Ammon's horn (tissue), 1 donor: ENCODE data around the gene MEG3.

Experiments
- DNase-seq: peaks from one replicate; pipeline ENCODE4 v3.0.0-alpha.2; 2016; ENCODE audit warnings: low spot score

The MEG3 gene

GRCh38 chr14:100846309-100846859 is 20.5 kb downstream of the MEG3 start:
- DNase-seq, result no peak

DNA sequence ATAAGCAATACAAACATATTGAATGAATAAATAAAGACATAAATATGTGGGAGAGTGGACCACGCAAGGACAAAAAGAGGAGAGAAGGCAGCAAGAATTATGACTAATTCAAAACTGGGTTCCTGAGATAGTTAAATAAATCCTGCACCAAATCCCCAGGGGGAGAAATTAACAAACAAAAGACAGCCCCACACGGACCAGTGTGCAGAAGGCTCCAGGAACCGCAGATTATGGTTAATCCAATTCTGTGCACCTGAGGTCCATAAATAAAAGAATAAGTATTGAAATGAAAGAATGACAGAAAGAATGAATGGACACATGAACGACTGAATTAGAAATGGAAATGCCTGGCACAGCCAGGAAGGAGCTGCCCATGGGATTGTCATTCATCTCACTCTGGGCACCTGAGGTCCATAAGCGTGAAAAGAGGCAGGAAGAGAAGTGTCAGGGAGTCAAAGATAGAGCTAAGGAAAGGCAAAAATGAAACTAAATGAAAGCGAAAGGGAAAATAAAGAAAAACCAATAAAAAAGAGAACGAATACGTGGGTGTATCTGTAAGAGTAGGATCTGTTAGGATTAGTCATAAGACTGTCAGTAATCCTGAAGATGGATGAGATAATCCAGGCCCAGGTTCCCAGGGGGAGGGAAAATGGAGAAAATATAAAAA is 23.3 kb downstream of the MEG3 start:
- no peak for DNase-seq

DNA sequence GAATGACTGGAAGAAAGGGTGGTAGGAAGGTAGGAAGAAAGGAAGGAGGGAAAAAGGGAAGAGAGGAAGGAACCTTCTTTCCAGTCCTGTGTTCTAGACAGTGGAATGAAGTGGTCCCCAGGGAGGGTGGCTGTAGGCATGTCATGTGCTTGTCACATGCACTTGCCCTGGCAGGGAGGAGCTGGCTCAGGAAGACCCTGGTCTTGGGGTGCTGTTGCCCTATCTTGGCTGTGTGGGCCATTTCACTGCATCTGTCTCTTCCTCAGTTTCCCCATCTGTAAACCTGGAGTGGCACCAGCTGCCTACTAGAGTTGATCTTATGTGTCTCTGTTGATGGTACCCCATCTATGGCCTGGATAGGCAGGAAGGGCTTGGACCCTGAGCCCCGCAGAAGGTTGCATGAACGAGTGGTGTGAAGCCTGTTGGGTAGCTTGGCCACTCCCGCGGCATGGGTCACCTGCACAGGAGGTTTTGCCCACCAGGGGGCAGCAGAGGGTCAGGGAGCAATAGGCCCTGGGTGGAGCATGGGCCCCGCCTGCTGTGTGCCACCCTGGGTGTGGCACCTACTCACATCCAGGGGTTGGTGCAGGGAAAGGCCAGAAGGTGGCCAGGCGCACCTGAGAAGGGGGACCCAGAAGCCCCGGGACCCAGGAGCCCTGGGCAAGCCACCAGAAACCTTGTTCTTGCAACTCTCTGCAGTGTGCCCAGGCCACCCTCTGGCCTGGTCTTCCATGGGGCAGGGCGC is 25.1 kb downstream of the MEG3 start:
- peak; percentile 35 for DNase-seq

- no peak for DNase-seq
These were observed 25.6 kb downstream of the MEG3 start for GRCh38 chr14:100851586-100851916.

- DNase-seq, result peak; percentile 23
These were observed 26.2 kb downstream of the MEG3 start for GRCh38 chr14:100851946-100852620.

GRCh38 chr14:100854435-100854834 is 28.5 kb downstream of the MEG3 start:
- DNase-seq, result no peak

- no peak for DNase-seq
These were observed 29.5 kb downstream of the MEG3 start for GRCh38 chr14:100855256-100855930.

- no peak for DNase-seq
These were observed 30.4 kb downstream of the MEG3 start for GRCh38 chr14:100856056-100856950.

- no peak for DNase-seq
These were observed 31.5 kb downstream of the MEG3 start for GRCh38 chr14:100857233-100857922.

- DNase-seq, result no peak
These were observed 32.3 kb downstream of the MEG3 start for GRCh38 chr14:100857923-100858837.

DNA sequence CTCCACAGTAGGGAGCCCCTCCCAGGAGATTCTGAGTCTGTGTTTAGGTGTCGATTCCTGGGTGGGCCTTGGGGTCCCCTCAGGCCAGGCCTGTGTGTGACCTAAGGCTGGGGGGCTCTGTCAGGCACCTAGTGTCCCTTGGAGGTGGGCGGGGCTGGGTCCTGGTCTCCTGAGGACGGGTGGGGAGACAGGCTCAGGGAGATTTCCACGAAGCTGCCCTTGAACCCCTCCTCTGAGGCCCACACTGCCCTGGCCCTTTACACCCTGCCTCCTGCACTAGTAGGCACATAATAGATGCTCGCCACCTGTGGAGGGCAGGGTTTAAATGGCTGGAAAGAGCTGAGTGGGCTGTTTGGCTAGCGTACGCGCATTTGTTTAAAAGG is 32.9 kb downstream of the MEG3 start:
- DNase-seq, result no peak

- no peak for DNase-seq
These were observed 33.9 kb downstream of the MEG3 start for GRCh38 chr14:100859781-100860180.

DNA sequence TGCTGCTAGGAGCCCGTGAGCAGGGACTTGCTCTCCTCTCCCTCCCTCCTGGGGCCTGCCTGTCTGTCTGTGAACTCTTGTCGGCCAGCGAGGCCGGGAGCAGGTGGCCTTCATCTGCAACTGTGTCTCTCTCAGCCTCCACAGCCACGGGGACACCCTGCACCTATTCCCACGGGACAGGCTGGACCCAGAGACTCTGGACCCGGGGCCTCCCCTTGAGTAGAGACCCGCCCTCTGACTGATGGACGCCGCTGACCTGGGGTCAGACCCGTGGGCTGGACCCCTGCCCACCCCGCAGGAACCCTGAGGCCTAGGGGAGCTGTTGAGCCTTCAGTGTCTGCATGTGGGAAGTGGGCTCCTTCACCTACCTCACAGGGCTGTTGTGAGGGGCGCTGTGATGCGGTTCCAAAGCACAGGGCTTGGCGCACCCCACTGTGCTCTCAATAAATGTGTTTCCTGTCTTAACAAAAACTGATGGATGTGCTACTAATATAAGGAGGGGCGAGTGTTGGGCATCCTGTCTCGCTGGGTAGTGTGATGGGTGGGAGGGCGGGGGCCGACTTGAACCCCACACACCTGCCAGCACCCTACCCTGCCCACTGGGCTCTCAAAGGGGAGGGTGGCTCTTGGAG is 34.8 kb downstream of the MEG3 start:
- DNase-seq, result no peak

GRCh38 chr14:100861188-100861936 is 35.4 kb downstream of the MEG3 start:
- DNase-seq, result no peak

- DNase-seq, result no peak
These were observed 36.0 kb downstream of the MEG3 start for GRCh38 chr14:100861937-100862247.

DNA sequence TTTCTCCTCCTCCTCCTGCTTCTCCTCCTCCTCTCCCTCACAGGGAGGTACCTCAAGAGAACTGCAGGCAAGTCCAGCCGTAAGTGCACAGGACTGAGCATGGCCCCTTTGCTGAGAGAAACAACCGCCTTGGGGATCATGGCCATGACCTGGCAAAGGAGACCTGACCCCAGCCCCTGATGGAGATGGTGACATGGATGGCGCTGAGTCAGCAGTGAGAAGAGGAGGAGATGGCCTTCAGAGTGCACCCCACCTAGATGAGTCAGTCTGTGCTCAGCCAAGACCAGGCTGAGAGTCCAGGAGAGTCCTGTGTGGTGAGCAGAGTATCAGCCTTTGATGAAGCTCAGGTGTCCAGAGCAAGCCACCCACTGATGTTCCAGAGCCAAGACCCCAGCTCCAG is 36.4 kb downstream of the MEG3 start:
- DNase-seq, result no peak

DNA sequence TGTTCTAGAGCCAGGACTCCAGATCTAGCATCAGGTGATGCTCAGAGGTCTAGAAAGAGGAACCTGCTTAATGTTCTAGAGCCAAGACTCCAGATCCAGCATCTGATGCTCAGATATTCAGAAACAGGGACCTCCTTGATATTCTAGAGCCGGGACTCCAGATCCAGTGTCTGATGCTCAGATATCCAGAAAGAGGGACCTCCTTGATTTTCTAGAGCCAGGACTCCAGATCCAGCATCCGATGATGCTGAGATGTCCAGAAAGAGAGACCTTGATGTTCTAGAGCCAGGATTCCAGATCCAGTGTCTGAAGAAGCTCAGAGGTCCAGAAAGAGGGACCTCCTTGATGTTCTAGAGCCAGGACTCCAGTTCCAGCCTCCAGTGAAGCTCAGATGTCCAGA is 36.9 kb downstream of the MEG3 start:
- no peak for DNase-seq

DNA sequence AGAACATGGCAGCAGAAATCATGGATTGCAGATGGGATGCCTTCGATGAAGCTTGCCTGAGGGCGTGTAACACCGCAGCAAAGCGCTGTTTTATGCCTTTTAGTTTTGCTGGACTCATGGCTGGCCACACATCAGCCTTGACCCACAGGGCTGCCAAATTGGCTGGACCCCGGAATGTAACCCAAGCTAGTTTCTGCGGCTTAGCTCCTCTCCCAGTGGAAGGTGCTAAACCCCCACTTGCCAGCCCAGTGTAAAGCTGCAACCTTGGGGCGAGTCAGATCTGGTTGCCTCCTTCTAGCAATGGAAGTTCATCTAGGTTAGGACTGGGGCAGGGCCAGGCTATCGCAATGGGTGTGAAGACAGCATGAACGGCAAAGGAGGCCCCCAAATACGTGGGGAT is 38.3 kb downstream of the MEG3 start:
- no peak for DNase-seq
